SW480 (cell line): ENCODE data around the gene WIPF3.

Source experiments
- DNase-seq: peaks from one replicate; pipeline ENCODE4 v3.0.0-alpha.2; 2016; ENCODE audit warnings: low spot score

Gene WIPF3

DNA sequence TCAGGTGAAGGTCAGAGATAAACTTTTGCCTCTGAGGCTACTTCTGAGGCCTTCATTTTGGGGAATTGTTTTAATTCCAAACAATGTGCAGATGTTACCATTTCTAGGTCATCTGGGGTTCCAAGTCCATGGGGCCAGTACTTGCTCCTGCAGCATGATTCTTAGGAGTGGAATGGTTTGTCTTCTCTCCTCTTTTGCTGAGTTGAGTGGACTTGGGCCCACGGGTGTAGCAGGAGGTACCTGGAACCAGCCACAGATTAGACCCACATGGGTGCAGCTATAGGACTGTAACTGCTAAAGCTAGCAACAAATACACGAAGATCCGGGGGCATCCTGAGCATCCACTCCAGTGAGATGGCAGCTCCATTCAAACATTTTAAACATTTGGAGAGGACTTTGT lies 41.6 kb downstream of the WIPF3 start:
- DNase-seq: no peak

DNA sequence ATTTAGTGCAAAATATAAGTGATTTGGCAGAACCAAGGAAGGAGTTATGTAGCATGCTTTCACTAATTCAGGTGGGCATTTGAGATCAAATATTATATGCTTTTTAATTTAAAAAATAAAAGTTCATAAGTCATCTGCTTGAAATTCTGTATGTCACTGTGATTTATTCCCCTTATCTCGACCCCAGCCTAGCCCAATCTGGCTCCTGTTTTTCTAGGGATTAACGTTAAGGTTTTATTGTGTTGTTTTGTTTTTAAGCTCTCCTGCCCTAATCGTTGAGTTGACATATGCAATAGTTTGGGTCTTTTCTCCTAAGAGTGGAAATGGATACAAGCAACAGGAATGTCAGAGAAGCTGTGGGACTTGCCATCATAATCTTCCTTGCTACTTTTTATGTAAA lies 42.6 kb downstream of the WIPF3 start:
- DNase-seq: no peak

DNA sequence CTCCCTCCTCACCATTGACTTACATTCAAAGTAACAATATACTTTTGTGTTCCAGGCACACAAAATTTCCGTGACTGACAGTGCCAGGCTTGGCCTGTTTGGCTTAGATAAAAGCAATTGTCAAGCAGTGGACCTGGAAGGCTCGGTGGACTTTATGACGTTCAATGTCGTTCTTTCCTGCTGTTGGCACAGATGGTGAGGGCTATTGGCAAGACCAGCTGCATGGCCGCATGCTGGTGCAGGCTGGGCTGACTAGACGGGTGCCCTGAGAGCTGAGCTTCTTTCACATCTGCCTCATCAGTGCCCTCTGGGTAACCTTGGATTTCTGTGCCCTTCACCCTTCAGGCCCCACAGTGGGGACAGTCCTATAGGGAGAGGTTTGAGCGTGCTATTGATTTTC lies 45.2 kb downstream of the WIPF3 start:
- DNase-seq: no peak

DNA sequence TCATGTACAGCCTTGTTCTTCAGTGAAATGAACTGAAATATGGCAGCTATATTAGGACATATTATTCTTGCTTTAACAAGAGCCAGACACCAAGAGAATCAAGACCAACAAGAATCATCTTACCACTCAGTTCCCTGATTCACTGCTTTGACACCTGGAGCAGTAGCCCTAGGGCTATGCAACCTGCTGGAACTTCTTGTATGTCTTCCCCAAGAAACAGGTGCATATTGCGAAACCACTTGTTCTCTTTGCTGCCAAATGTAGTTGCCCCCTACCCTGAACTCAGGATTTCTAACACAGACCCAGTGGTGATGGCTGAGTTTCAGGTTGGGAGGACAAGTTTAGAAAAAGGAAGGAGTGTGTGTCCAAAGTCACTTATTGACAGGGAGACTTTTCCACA lies 46.1 kb downstream of the WIPF3 start:
- no peak for DNase-seq

DNA sequence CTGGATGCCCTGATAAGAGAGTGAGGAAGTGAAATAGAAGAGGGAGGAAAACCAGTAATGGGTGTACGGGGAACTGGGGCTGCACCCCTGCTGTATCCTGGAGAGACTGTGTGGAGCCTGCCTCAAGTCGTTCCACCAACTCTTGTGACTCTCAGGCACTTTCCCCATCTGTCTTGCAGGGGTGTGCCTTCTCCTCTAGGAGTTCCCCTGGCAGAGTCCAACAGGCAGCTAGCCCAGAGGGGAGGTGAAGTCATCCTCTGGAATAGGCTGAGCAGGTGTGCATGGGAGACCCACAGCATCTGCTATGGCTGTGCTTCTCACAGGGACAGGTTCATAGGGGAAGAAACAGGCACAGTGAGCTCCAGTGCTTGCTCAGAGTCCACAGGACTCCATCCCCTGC lies 46.8 kb downstream of the WIPF3 start:
- no peak for DNase-seq

DNA sequence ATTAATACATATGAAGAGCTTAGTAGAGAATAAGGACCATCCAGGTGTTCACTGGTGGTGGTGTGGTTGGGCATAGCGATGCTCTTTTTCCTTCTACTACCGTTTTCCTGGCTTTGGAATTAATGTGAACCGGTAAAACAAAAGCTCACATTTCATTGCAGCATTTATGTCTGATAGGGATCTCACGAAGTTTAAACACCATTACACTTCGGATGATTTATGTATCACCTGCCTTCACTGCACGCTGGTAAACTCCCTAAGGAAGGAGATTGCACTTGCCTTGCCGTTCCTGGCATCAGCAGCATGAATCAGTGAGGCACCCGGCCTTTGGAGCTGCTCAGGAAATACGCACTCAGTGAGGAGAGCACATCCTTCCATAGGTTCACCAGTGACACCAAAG lies 47.5 kb downstream of the WIPF3 start:
- DNase-seq: no peak

DNA sequence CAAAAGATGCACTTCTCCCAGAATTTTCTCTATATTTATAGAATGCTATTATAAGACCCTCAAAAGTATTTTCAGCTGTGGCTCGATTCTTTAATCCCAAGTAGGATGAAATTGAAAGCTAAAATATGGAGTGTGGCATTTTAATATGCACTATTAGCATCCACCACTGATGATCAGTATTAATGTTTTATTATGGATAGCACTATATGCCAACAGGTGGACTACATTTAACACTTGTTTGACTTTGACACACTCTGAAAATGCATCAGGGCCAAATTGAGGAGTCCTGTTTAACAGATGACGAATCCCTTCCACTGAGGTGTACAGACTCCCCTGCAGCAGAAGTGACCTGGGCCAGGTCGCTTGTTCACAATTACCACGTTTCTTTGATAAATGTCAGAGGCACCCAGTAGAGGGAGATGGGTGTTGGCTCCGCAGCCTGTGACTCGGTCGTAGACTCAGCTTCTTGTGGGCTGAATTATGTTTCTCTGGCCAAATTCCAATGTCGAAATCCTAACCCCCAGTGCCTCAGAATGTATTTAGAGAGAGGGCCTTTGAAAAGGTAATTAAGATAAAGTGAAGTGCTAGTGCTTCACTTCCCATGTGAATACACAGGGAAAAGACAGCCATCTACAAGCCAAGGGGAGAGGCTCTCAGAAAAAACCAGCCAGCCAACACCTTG lies 48.1 kb downstream of the WIPF3 start:
- DNase-seq: peak; percentile 48

DNA sequence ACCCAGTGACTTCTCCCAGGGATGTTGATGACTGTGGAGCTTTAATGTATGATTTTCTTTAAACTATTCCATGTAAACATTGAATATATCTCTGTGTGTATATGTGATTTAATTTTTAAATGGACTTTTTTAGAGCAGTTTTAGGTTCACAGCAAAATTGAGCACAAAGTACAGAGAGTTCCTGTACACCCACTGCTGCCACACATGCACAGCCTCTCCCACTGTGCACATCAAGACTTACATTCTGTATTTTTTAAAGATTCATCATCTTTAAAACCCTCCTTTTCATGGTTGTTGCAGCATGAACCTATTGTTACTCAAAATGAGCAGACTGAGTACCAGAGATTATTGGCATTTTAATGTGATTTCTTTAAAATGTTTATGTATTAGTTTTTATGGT lies 51.3 kb downstream of the WIPF3 start:
- DNase-seq: no peak

DNA sequence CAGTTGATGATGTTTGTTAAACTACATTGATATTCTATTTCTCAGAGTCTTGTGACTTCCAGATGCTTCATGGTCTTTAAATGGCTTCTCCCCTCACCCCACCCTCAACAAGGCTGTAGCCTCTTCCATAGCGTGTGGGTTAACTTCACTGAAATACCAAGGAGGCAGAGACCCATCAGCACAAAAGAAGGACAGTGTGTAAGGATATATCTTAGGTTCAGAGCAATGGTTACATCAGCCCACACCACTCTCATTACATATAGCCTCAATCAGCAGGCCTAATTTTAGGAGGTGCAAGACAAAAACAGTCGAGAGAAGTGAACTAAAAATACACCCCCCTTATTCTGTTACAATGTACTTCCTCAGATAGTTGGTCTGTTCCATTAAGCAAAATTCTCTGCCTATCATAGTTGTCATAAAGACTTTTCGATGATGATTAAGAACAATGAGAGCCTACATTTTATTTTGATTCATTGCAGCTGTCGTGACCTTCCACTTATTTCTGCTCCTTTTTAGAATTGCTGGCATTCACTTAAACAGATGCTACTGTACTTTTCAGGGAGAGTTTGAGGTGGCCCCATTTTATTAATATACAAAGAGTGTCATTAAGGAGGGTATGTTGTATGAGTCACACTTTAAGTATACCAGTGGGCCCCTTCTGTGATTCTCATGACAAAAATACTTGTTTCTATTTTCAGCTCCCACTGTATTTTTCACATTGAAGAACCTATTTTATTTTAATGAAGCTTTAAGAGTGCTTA lies 52.1 kb downstream of the WIPF3 start:
- DNase-seq: no peak

DNA sequence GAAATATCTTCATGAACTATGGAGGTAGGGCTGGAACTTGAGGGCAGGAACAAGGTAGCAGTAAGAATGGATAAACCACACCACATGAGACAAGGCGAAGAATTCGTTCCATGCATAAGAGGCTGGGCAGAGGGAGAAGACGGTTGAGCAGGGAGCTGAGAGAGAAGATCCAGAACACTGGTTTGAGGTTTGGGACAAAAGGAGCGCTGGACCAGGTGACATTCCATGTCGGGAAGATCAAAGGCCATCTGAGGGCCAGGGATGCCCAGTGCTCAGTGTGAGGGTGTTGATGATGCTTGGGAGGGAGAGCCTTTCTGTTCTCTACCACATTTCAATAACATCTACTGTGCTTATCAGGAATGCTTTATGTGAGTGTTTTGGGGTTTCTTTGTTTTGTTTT lies 52.8 kb downstream of the WIPF3 start:
- peak; percentile 33 for DNase-seq

DNA sequence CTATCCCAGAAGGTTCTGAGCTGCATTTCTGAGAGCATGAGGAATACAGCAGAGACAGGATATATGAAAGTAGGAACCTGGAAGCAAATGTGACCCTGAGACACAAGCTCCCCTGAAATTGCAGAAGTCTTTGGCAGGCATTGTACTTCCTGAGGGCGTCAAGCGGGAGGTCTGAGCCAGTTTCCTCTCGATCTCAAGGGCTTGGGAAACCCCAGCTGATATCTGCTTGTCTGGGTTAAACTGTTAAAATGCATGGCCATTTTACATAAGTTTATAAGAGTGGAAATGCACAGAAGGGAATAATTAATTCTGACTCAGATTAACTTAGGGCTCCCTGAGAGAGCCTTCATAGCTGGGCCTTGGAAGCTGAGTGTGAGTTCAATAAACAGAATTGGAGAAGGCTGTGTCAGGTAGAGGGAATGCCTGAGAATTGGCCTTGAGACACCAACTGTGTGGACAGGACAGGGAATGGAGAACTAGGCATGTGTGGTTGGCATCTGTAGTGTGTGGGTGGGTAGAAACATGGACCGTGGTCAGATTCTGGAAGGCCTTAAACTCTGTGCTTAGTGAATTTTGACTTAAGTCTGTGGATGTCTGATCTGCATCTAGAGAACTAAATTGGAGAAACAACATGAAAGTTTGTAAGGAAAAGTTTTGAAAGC lies 53.3 kb downstream of the WIPF3 start:
- DNase-seq: no peak

DNA sequence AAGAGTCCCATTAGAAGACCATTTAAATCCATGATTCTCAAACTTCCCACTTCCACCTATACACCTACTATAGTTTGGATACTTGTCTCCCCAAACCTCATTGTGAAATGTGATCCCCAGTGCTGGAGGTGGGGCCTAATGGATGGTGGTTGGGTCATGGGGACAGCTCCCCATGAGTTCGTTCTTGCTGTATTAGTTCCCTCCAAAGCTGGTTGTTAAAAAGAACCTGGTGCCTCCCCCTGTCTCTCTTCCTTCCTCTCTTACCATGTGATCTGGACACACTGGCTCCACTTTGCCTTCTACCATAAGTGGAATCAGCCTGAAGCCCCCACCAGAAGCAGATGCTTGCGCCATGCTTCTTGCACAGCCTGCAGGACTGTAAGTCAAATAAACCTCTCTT lies 53.9 kb downstream of the WIPF3 start:
- no peak for DNase-seq

DNA sequence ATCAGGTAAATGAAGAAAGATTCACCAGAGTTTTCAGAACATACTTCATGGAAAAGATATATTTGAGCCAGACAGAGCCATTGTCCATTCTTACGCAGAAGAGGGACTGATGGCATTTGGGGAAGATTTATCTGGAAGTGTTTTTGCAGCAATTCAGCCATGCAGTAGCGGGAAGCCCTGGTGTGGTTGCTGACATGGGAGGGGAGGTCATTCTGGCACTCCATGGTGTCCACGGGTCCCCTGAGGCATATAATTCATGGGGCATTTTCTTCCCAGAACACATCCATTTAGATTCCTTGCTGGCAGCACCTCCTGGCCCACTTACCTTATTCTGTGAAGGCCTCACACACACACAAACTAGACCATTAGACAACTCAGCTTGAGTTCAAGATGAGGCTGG lies 55.6 kb downstream of the WIPF3 start:
- no peak for DNase-seq

DNA sequence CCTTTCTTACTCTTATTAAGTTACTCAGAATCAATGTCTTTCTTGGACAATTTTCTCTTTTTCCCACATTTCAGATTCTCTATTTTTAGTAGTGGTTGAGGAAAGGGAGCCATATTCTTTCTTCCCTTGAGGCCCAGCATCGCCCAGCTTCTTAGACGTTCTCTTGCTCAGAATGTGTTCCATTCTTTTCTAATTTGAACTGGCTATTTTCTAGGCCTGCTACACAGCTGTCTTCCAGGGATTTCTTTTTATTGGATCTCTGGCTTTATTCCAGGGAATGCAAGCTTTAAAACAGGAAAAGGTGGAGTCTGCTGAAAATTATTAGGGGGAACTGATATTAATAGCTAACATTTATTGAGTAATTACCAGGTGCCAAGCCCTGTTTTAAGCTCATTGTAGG lies 58.3 kb downstream of the WIPF3 start:
- no peak for DNase-seq

DNA sequence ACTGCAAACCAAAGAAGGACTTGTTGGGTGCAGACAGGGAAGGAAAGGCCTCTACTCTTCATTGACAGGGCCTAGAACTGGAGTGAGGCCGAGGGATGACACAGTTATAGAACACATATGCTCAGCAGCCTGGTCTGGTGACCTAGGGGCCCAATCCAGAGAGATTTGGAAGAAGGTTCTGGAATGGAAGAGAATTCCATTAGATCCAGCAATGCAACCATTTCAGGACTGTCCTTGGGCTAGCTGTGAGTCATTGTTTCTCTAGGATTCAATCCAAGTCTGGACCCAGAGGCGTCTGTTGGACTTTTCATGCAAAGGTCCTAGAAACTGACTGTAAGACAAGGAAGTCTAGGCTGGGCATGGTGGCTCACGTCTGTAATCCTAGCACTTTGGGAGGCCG lies 59.2 kb downstream of the WIPF3 start:
- DNase-seq: no peak

DNA sequence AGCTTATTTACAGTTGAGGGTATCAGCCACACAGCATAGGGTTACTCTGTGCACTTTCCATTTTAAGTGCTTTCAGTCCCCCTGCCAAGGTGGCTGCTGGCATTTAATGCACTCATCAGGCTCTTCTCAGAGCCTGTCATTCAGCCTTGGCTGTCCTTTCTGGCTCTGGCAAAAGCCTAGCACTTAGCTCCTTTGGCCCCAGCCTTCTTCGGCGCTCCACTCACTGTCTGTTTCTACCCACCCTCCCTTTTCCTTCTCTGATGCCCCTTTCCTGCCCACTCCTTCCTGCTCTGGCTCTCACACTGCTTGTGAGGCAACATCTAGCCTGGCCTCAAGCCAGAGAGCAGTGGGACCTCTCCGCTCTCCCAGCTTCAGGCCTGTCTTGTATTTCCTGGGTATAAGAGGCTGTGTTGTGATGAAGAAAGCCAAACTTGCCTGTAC lies 60.2 kb downstream of the WIPF3 start:
- DNase-seq: no peak

DNA sequence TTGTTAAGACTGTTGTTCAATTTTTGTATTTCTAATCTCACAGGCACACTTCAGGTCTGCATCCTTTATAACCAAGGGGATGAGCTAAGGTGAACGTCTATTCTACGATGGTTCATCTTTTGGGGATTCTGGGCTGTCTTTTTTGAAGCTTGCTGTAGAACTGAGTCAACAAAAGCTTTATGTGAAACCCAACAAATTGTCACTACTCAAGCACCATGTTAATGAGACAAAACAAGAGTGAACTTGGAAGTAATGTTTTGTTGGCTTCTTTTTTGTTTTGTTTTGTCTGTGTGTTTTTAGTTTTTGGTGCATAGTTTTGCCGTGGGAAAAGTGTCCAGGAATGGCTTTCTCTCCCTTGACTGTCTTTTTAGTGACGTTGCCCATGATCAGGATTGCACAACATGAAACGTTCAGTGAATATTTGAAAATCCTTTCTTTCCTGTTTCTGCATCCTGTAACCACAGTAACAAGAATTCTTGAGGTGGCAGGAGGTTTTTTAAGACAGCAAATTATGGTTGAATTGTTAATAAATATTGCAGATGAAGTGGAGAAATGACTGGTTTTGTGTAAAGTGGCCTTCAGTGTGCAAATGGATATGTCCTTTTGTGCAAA lies 65.6 kb downstream of the WIPF3 start:
- DNase-seq: no peak

DNA sequence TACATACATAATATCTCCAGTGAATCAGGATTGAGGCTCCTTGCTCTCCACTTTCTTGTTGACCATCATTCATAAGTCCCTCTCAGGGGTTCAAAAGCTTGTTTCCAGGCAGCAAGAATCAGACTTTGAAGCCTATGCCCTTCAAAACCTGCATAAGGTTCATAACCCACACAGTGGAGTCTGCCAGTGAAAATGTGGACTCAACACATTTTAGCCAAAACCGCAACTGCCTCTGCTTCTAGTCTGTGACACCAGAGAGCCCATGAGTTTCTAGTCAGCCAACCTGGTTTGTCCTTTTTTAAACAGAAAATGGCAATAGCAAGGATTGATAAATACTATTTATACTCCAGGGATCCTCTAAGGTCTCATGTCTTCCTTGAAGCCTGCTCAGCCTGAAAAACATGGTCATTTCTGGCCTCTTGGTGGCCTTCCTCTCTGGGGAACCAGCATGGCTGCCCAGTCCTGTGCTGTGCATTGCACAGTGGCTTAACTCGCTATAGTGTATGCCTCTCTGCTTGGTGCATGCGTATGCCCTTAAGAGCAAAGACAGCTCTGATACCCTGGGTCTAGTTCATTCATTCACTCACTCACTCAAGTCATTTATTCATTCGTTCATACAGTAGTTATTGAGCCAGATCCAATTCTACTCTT lies 67.5 kb downstream of the WIPF3 start:
- DNase-seq: no peak

DNA sequence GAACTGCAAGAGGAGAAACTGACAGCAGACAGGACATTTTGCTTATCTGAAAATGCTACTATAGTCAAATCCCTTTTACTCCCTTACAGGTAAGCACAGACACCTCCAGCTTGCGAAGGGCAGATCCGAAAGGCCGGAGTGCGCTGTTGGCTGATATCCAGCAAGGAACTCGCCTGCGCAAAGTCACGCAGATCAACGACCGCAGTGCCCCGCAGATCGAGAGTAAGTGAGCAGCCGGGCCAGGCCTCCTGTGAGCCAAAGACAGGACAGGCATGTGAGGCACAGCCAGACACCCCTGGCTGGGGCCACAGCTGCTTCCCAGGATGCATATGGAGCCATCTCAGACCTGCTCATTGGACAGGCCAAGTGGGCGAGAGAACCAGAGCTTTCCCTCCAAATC lies 69.4 kb downstream of the WIPF3 start:
- DNase-seq: no peak

DNA sequence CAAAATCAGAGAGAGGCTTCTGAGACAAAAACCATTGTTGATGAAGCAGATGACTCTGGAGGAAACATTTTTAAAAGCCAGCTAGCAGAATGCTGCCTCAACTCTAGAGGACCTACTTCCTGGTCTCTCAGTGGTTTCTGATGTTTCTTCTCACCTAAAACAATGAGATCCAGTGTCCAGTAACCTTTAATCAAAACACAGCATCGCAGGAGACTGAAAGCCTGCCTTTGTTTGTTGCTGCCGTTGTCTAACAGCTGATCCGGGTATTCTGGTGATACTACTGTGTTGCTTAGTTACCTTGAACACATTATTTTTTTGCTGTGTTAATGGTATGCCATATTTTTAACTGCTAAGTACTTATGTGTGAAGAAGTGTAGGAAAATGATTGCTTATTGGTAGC lies 70.9 kb downstream of the WIPF3 start:
- DNase-seq: peak; percentile 70

DNA sequence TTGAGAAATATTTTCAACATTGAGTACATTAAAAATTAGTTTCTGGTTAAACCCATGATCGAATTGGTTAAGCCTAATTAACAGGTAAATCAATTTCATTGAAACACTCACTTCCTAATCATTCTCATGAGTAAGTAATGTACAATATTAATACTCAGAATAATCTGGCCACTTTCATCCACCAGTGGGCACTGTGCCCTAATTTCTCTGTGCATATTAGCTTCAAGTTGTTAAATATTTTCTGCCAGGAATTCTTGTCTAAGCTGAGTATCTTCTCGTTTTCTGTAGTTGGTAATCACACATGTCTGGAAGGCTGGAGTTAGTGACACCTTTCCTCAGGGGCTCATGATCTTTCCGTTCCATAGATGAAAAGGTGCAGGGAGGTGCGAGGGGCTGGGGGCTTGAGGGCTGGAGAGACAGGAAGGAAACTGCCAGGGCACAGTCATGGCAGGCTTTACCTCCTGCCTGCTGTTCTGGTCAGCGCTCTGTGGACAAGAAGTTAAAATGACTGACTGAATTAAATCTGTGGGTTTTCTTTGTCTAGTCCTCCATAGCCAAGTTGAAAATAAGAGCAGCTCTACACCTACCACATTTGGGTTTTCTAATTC lies 71.9 kb downstream of the WIPF3 start:
- DNase-seq: peak; percentile 48

DNA sequence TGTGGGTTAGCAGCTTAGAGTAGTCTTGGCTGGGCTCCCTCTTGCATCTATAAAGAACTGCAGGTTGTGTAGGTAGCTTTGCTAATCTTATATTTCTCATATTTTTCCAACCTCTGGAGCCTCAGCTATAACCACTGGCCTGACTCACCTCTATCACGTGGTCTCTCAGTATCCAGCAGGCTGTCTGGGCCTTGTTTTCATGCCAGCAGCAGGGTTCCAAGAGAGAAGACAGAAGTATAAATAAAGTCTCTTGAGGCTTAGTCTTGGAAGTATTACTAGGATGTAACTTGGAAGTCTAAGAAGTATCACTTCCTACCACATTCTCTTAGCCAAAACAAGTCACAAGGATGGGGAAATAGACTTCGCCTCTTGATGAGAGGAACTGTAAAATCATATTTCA lies 73.3 kb downstream of the WIPF3 start:
- DNase-seq: no peak
